OCI-M1 (cell line): ENCODE measurements around the gene RXRB.

Experiments used
- DNase-seq: peaks from one replicate; lab custom pipeline; 2025; lab: John Stamatoyannopoulos, UW

RXRB gene

GRCh38 chr6:33176906-33177305, 23.6 kb downstream of the RXRB start:
- no peak for DNase-seq

- DNase-seq, result no peak
Measured at GRCh38 chr6:33175436-33176069, 24.9 kb downstream of the RXRB start.

- no peak for DNase-seq
Measured at GRCh38 chr6:33174784-33175183, 25.7 kb downstream of the RXRB start.

GRCh38 chr6:33173535-33174180, 26.8 kb downstream of the RXRB start:
- no peak for DNase-seq

GRCh38 chr6:33172688-33173534, 27.6 kb downstream of the RXRB start:
- DNase-seq, result peak; percentile 33

GRCh38 chr6:33171880-33172687, 28.4 kb downstream of the RXRB start:
- no peak for DNase-seq

GRCh38 chr6:33171016-33171879, 29.2 kb downstream of the RXRB start:
- no peak for DNase-seq

GRCh38 chr6:33170176-33171015, 30.1 kb downstream of the RXRB start:
- no peak for DNase-seq

- no peak for DNase-seq
Measured at GRCh38 chr6:33169291-33170175, 30.9 kb downstream of the RXRB start.

GRCh38 chr6:33168639-33169038, 31.8 kb downstream of the RXRB start:
- no peak for DNase-seq

GRCh38 chr6:33168284-33168601, 32.2 kb downstream of the RXRB start:
- DNase-seq, result no peak

- peak; percentile 28 for DNase-seq
Measured at GRCh38 chr6:33167374-33168283, 32.8 kb downstream of the RXRB start.

GRCh38 chr6:33166811-33167210, 33.7 kb downstream of the RXRB start:
- DNase-seq, result no peak

GRCh38 chr6:33166363-33166762, 34.1 kb downstream of the RXRB start:
- DNase-seq, result no peak

GRCh38 chr6:33165581-33166258, 34.7 kb downstream of the RXRB start:
- no peak for DNase-seq

GRCh38 chr6:33164665-33165373, 35.6 kb downstream of the RXRB start:
- DNase-seq, result no peak

GRCh38 chr6:33164176-33164575, 36.3 kb downstream of the RXRB start:
- DNase-seq, result no peak
